ENCODE results near the gene USP11. TPM values are rescaled to one million over a fixed set of nuclear protein-coding genes. Genes with fewer than 3 reads are reported as not detected.
"Not testable (repeated sequence)": the region's sequence is repeated elsewhere in the genome, so short reads cannot be mapped to it uniquely, and the experiment has no call there.

USP11 gene
- total RNA-seq, 1 donor from 2014 or later, result 104 TPM

DNA sequence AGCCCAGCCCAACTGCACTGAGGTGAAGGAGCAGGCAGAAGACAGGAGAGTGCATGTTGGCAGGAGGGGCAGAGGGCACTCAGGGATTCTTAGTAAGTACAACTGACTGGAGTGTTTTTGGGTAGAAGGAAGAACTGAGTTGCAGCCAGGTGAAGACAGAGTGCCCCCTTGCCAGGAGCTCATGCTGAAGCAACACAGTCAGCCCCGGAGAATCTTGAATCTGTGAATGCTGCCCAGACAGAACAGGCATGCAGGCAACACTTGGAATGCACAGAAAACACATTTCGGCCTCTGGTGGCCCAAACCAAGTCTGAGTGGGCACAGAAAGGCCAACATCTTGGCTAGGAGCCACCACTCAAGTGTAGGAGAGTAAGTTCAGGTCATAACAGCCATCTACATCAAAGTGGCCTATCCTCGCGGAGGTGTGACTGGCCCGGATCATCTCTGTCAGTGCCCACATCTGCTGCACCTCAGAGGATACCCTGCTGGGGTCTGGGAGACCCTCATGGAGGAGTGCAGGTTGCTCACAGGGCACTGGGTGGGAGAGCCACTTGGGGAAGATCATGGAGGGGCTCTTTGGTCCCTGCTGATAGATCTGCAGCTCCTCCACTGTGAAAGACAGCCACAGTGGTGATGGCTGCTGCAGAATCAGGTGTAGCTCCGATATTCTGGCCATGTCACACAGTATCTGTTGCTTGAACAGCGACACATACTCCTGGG lies 40.4 kb downstream of the USP11 start:
- Histone ChIP-seq H3K9me3 (no peaks in the 10 kb centered on the region), H3K4me3 (no peak overlapping the region), H3K27ac (no peak overlapping the region), H3K4me1 (no peaks in the 10 kb centered on the region), H3K27me3 (no peaks in the 10 kb centered on the region), H3K36me3 (no peaks in the 10 kb centered on the region)
- DNase-seq (ENCODE audit: low spot score in 2 of 2), result no peak
- intact Hi-C loops (cut with DNase I), result no loop called here
- TF ChIP-seq, protein P1, sequence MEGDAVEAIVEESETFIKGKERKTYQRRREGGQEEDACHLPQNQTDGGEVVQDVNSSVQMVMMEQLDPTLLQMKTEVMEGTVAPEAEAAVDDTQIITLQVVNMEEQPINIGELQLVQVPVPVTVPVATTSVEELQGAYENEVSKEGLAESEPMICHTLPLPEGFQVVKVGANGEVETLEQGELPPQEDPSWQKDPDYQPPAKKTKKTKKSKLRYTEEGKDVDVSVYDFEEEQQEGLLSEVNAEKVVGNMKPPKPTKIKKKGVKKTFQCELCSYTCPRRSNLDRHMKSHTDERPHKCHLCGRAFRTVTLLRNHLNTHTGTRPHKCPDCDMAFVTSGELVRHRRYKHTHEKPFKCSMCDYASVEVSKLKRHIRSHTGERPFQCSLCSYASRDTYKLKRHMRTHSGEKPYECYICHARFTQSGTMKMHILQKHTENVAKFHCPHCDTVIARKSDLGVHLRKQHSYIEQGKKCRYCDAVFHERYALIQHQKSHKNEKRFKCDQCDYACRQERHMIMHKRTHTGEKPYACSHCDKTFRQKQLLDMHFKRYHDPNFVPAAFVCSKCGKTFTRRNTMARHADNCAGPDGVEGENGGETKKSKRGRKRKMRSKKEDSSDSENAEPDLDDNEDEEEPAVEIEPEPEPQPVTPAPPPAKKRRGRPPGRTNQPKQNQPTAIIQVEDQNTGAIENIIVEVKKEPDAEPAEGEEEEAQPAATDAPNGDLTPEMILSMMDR (IDR thresholded peaks at IDR 0.05), result no peak

DNA sequence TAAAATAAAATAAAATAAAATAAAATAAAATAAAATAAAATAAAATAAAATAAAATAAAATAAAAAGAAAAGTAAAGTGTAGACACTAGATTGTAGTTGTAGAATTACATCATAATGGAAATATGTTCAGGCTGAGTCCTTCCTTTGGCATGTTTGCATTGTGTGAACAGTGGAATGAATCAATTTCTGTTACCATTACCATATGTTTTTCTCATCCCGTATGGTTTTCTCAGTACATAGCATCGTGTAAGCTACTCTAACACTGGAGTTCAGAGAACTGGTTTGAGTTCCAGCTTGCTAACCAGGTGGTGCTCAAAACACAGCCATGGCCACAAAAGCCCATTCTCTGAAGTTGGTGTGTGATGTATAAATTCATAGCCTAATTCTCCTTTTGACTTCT lies 45.9 kb downstream of the USP11 start:
- Histone ChIP-seq H3K27me3 (no peaks in the 10 kb centered on the region), H3K4me3 (no peak overlapping the region), H3K4me1 (no peaks in the 10 kb centered on the region), H3K9me3 (no peaks in the 10 kb centered on the region), H3K27ac (no peak overlapping the region), H3K36me3 (no peaks in the 10 kb centered on the region)
- DNase-seq (ENCODE audit: low spot score in 2 of 2), result no peak
- TF ChIP-seq, protein P1 (IDR thresholded peaks at IDR 0.05), result no peak
- intact Hi-C loops (cut with DNase I), result no loop called here

DNA sequence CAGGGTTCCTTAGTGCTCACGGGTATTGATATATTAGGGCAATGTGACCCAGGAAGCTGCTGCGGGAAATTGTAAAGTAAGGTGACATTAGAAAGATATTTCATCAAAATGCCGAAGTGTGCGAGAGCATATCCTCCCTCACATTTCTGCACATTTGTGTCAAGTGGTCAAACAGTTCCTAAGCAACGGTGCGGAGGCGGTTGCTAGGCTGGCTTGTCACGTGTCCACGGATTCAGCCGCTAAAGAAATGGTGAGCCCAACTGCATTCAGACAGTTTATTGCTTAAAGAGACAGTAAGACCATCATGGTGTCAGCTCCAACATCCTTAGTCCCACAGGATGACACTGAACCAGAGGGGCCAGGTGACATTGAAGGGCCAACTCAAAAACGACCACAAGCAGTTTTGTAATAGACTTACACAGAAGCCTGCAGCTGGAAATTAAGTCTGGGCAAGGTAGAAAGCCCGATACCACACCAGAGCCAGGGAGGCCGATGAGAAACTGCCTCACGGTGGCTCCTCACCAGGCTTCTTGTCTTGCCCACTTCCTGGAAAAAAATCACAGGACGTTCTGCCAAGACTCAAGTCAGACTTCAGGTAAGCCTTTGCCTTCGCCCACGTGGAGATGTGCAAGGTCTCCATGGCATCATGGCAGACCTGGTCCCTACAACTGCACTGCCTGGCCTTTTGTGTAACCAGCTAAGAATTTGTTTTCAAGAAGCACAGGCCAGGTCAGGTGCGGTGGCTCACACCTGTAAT lies 50.4 kb downstream of the USP11 start:
- no peak overlapping the region for H3K4me3 ChIP-seq
- no peak overlapping the region for H3K27ac ChIP-seq
- intact Hi-C loops (cut with DNase I), result no loop called here

DNA sequence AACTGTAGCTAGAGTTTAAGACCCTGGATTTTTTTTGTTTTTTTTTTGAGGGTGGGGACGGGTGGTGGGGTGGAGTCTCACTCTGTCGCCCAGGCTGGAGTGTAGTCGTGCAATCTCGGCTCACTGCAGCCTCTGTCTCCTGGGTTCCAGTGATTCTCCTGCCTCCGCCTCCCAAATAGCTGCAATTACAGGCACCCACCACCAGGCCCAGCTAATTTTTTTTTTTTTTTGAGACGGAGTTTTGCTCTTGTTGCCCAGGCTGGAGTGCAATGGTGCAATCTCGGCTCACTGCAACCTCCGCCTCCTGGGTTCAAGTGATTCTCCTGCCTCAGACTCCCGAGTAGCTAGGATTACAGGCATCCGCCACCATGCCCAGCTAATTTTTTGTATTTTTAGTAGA lies 51.8 kb downstream of the USP11 start:
- intact Hi-C loops (cut with DNase I); H3K27ac ChIP-seq: not testable (repeated sequence)

More for the DNA sequence above, 50.4 kb downstream of the USP11 start:
- TF ChIP-seq, protein P1 (IDR thresholded peaks at IDR 0.05), result no peak
- no peak for DNase-seq (ENCODE audit: low spot score in 2 of 2)
- Histone ChIP-seq H3K4me1 (no peaks in the 10 kb centered on the region), H3K36me3 (no peaks in the 10 kb centered on the region), H3K27me3 (no peaks in the 10 kb centered on the region), H3K9me3 (no peaks in the 10 kb centered on the region)

DNA sequence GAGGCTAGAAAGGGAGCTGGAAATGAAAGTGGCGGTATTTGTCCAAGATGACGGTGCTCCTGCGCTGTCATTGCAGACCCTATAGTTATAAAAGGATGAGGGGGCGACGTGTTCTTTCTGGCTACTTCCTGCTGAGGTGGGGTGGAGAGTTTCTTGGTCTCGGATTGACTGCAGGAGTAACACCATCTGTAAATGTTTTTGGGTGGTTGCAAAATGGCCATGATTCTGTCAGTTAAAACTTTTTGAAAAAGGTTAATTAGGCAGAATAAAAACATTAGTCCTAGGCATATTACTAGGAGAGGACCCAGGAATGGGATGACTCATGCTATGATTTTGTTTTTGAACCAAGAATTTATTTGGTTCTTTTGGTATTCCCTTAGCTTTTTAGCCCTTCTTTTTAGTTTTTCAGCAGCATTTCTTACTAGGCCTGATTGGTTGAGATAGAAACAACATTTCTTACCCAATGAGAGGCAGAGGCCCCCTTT lies 53.1 kb downstream of the USP11 start:
- intact Hi-C loops (cut with DNase I), result no loop called here
- TF ChIP-seq, protein P1 (IDR thresholded peaks at IDR 0.05), result no peak
- Histone ChIP-seq H3K36me3 (no peaks in the 10 kb centered on the region), H3K4me1 (no peaks in the 10 kb centered on the region), H3K27ac (no peak overlapping the region), H3K4me3 (no peak overlapping the region), H3K9me3 (no peaks in the 10 kb centered on the region), H3K27me3 (no peaks in the 10 kb centered on the region)
- no peak for DNase-seq (ENCODE audit: low spot score in 2 of 2)

More for the DNA sequence above, 51.8 kb downstream of the USP11 start:
- H3K4me1 ChIP-seq; H3K27me3 ChIP-seq; H3K4me3 ChIP-seq; H3K9me3 ChIP-seq; H3K36me3 ChIP-seq; DNase-seq (ENCODE audit: low spot score in 2 of 2): not testable (repeated sequence)

DNA sequence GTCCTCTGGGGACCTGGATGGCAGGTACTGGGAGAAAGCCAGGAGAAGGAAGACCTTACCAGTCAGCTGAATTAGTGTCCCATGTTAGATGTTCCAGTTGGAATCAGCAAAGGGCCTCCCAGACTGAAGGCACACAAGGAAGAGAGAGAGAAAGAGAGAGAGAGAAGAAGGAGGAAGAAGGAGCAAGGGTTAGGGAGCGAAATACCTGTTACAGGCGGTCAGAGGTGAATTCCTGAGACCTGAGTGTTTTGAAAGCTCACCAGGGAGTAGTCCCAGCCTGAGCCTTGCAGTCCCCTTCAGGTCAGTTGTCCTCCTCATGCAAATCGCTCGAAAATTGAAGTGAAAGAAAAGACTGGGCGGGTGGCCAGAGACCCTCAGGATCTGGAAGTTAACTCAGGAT lies 60.3 kb downstream of the USP11 start:
- no peak overlapping the region for H3K4me3 ChIP-seq
- TF ChIP-seq, protein P1 (IDR thresholded peaks at IDR 0.05), result no peak
- H3K36me3 ChIP-seq, result no peaks in the 10 kb centered on the region
- H3K27ac ChIP-seq, result no peak overlapping the region
- no peaks in the 10 kb centered on the region for H3K27me3 ChIP-seq
- intact Hi-C loops (cut with DNase I), result no loop called here
- DNase-seq (ENCODE audit: low spot score in 2 of 2), result no peak
- no peaks in the 10 kb centered on the region for H3K9me3 ChIP-seq
- no peaks in the 10 kb centered on the region for H3K4me1 ChIP-seq

Data from ascending aorta (tissue), 2 donors.